ENCODE measurements around the gene NIPSNAP2.

GRCh38 chr7:56019501-56019900 lies 55.1 kb downstream of the NIPSNAP2 start:
- TF ChIP-seq GATA3 (IDR thresholded peaks at IDR 0.05; ENCODE audit: low read depth, low read length) = no peak
- no peak for TF ChIP-seq GATA2 (IDR thresholded peaks at IDR 0.05; ENCODE audit: low read depth, low read length)
